B cell (primary cell): Measurements from ENCODE around the gene DNAJB9.

Source experiments
- EZH2 ChIP-seq: IDR thresholded peaks from 2 replicates; pipeline ENCODE4 v1.6.1; 2012; ENCODE audit warnings: borderline replicate concordance, low read depth, mild to moderate bottlenecking, moderate library complexity, low read length; ENCODE audit not compliant: insufficient read depth, poor library complexity, severe bottlenecking
- TF ChIP-seq, protein P1 (sequence below): fragments of 200-600 bp; IDR thresholded peaks from one replicate; pipeline ENCODE4 v1.8.0; 2022; ENCODE audit warnings: antibody characterized with exemption, mild to moderate bottlenecking

DNA sequence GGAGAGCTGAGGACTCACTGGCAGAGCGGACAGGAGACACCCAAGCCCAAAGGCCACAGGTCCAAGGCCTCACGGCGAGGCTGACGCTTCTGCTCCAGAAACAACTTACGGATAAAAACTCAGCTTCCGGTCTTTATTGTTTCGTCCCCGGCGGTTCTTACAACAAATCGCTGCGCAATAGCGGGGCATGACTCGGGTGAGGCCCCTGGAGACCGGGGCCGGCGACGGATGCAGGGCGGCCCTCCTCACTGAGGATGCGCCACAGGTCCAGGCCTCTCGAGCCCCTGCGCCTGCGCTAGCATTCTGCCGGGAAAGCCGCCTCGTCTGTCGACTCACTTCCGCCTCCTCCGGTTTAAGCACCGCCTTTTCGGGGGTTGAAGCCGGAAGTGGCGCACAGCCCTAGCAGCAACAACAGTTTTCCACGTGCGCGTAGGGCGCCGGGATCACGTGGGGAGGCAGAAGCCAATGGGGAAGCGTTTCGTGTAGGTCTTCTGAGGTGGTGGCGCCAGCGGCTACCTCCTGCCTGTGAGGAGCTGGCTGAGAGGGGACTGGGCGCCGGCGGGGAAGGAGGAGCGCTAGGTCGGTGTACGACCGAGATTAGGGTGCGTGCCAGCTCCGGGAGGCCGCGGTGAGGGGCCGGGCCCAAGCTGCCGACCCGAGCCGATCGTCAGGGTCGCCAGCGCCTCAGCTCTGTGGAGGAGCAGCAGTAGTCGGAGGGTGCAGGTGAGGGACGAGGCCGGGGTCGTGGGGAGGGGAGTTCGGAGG is at the start of gene DNAJB9, which contains the start of gene THAP5:
- TF ChIP-seq, protein P1, sequence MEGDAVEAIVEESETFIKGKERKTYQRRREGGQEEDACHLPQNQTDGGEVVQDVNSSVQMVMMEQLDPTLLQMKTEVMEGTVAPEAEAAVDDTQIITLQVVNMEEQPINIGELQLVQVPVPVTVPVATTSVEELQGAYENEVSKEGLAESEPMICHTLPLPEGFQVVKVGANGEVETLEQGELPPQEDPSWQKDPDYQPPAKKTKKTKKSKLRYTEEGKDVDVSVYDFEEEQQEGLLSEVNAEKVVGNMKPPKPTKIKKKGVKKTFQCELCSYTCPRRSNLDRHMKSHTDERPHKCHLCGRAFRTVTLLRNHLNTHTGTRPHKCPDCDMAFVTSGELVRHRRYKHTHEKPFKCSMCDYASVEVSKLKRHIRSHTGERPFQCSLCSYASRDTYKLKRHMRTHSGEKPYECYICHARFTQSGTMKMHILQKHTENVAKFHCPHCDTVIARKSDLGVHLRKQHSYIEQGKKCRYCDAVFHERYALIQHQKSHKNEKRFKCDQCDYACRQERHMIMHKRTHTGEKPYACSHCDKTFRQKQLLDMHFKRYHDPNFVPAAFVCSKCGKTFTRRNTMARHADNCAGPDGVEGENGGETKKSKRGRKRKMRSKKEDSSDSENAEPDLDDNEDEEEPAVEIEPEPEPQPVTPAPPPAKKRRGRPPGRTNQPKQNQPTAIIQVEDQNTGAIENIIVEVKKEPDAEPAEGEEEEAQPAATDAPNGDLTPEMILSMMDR = no peak
- TF ChIP-seq EZH2 = no peak
